ENCODE results near the gene TNFRSF14. TPM values are rescaled to one million over a fixed set of nuclear protein-coding genes. Genes with fewer than 3 reads are reported as not detected.

The TNFRSF14 gene
- polyA plus RNA-seq, 2 of the 4 experiments (the other 2 are of a cell fraction): 0.16 to 0.25 TPM

DNA sequence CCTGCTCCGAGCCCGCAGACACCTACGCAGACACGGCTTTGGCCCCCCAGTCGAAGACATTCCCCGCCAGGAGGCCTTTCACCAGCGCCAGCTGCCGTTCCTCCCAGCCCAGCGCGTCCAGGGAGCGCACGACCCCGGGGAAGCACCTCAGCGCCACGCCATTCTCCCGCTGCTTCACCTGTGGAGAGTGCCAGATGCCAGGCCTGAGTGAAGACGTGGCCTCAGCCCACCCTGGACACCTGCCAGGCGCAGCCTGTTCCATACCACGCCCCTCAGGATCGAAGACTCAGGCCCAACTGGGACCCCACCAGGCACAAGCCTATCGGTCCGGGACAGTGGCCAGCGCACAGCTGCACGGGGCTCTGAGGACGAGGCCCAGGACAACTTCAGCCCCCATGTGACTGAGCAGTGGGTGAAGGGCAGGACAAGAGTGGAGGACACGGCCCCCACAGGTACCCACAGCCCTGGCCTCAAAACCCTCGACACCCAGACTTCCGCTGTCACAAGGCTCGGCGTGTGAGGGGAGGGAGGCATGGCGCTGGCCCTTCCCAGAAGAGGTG lies 43.2 kb upstream of the TNFRSF14 start:
- Histone ChIP-seq H3K4me3 (no peak overlapping the region), H3K4me2 (no peak overlapping the region), H3K27ac (no peak overlapping the region), H3K4me1 (no peaks in the 10 kb centered on the region), H3K9me3 (no peaks in the 10 kb centered on the region)
- no peak for ATAC-seq
- POLR2A ChIA-PET: no interaction called here
- no peak for DNase-seq (ENCODE audit: low read depth in 1 of 2, low spot score in 1 of 2)
- CTCF ChIA-PET: no interaction called here
- no peak for FAIRE-seq
- 97% methylated on average over 10 of the region's 31 CpGs for WGBS (ENCODE audit: missing lambda C conversion rate)
- no peak for TF ChIP-seq HDAC2 (IDR thresholded peaks at IDR 0.05)
- TF ChIP-seq PHF8 (IDR thresholded peaks at IDR 0.05; ENCODE audit: borderline replicate concordance, low read depth): no peak
- TF ChIP-seq, protein P1, sequence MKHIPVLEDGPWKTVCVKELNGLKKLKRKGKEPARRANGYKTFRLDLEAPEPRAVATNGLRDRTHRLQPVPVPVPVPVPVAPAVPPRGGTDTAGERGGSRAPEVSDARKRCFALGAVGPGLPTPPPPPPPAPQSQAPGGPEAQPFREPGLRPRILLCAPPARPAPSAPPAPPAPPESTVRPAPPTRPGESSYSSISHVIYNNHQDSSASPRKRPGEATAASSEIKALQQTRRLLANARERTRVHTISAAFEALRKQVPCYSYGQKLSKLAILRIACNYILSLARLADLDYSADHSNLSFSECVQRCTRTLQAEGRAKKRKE (CRISPR knock-in tag; IDR thresholded peaks at IDR 0.05; ENCODE audit: low read depth): no peak
- no peak for TF ChIP-seq HOXB5 (CRISPR knock-in tag; IDR thresholded peaks at IDR 0.05)

- ChIA-PET CTCF (no interaction called here), POLR2A (no interaction called here)
- no peak for FAIRE-seq
- Histone ChIP-seq H3K9me3 (no peaks in the 10 kb centered on the region), H3K4me3 (no peak overlapping the region), H3K4me1 (no peaks in the 10 kb centered on the region), H3K27ac (no peak overlapping the region), H3K4me2 (no peak overlapping the region)
- TF ChIP-seq JUN (IDR thresholded peaks at IDR 0.05): no peak
- no peak for TF ChIP-seq SREBF2 (IDR thresholded peaks at IDR 0.05)
- no peak for TF ChIP-seq SMC3 (IDR thresholded peaks at IDR 0.05)
- no peak for TF ChIP-seq CEBPB (IDR thresholded peaks at IDR 0.05)
- TF ChIP-seq HES2 (IDR thresholded peaks at IDR 0.05): no peak
- TF ChIP-seq USF2 (IDR thresholded peaks at IDR 0.05): no peak
- no peak for TF ChIP-seq GATA3 (IDR thresholded peaks at IDR 0.05; ENCODE audit: borderline replicate concordance)
- no peak for TF ChIP-seq RAD21 (conservative IDR thresholded peaks at IDR 0.05 in 1 of 2, IDR thresholded peaks at IDR 0.05 in 1 of 2)
- no peak for TF ChIP-seq EHF (CRISPR knock-in tag; IDR thresholded peaks at IDR 0.05)
- no peak for TF ChIP-seq FOSB (CRISPR knock-in tag; IDR thresholded peaks at IDR 0.05)
- no peak for ATAC-seq
- 90% methylated on average over 15 of the region's 43 CpGs for whole genome bisulfite sequencing (ENCODE audit: missing lambda C conversion rate)
- DNase-seq (ENCODE audit: low read depth in 1 of 2, low spot score in 1 of 2): no peak
Observed at GRCh38 chr1:2513939-2514652, 42.1 kb upstream of the TNFRSF14 start.

GRCh38 chr1:2514863-2515762 lies 41.1 kb upstream of the TNFRSF14 start:
- no peak for FAIRE-seq
- ChIA-PET CTCF (interaction anchor here (0.8 kb wide), 1 partner anchor 9 kb away, joined by 3 read pairs; no protein-coding TSS in a partner anchor), POLR2A (no interaction called here)
- H3K4me2 ChIP-seq: no peak overlapping the region
- ATAC-seq: peak in 1 of 2 experiments; percentile 45; a peak in 2 of 6 replicates
- H3K9me3 ChIP-seq: no peaks in the 10 kb centered on the region
- H3K4me1 ChIP-seq: no peaks in the 10 kb centered on the region
- DNase-seq (ENCODE audit: low read depth in 1 of 2, low spot score in 1 of 2): no peak
- no peak overlapping the region for H3K27ac ChIP-seq
- WGBS (ENCODE audit: missing lambda C conversion rate): 91% methylated on average over 19 of the region's 45 CpGs
- no peak overlapping the region for H3K4me3 ChIP-seq
- no peak for TF ChIP-seq NFE2L2 (conservative IDR thresholded peaks at IDR 0.05; ENCODE audit: low read length)
- TF ChIP-seq MAX (IDR thresholded peaks at IDR 0.05): no peak
- no peak for TF ChIP-seq FOXS1 (CRISPR knock-in tag; IDR thresholded peaks at IDR 0.05)
- no peak for TF ChIP-seq GATA3 (IDR thresholded peaks at IDR 0.05; ENCODE audit: borderline replicate concordance)
- no peak for TF ChIP-seq ESRRA (IDR thresholded peaks at IDR 0.05; ENCODE audit: borderline replicate concordance, low read length)

Measured in A549 (cell line).